Mesendoderm (in vitro differentiated cells): ENCODE data around the gene ROR1.

Experiments
- DNase-seq: peaks from one replicate; pipeline ENCODE4 v3.0.0; 2013
- H2AK5ac ChIP-seq: 2 replicates; pipeline ENCODE4 v1.6.1; 2013; ENCODE audit warnings: low read length, inconsistent platforms
- H2BK120ac ChIP-seq: 2 replicates; pipeline ENCODE4 v1.6.1; 2013; ENCODE audit warnings: low read depth, mild to moderate bottlenecking, low read length, moderate library complexity, mixed read lengths
- H2BK15ac ChIP-seq: replicated peaks from 2 replicates; pipeline ENCODE4 v1.6.1; 2013; ENCODE audit warnings: low read depth, mild to moderate bottlenecking, moderate library complexity
- H2BK5ac ChIP-seq: 2 replicates; pipeline ENCODE4 v1.6.1; 2013; ENCODE audit warnings: low read length, inconsistent platforms
- H3K18ac ChIP-seq: 2 replicates; pipeline ENCODE4 v1.6.1; 2013; ENCODE audit warnings: mild to moderate bottlenecking, low read length, mixed read lengths
- H3K23ac ChIP-seq: one replicate; pipeline ENCODE4 v1.6.1; 2013; ENCODE audit warnings: low read length
- H3K27ac ChIP-seq: 2 replicates; pipeline ENCODE4 v1.5.1; 2013; ENCODE audit warnings: low read depth, mild to moderate bottlenecking, inconsistent platforms, low read length, moderate library complexity
- H3K27me3 ChIP-seq: 2 replicates; pipeline ENCODE4 v1.6.1; 2013; ENCODE audit warnings: low read length, control low read depth, mild to moderate bottlenecking, inconsistent platforms; ENCODE audit not compliant: insufficient read depth, poor library complexity
- H3K36me3 ChIP-seq: 2 replicates; pipeline ENCODE4 v1.6.1; 2013; ENCODE audit warnings: low read length, inconsistent platforms; ENCODE audit not compliant: control insufficient read depth, insufficient read depth
- H3K4ac ChIP-seq: one replicate; pipeline ENCODE4 v1.6.1; 2013; ENCODE audit warnings: low read depth, mild to moderate bottlenecking, low read length, moderate library complexity
- H3K4me1 ChIP-seq: 2 replicates; pipeline ENCODE4 v1.6.1; 2013; ENCODE audit warnings: low read depth, low read length, inconsistent platforms; ENCODE audit not compliant: control insufficient read depth
- H3K4me2 ChIP-seq: 2 replicates; pipeline ENCODE4 v1.6.1; 2013; ENCODE audit warnings: low read length
- H3K4me3 ChIP-seq: 2 replicates; pipeline ENCODE4 v1.5.1; 2013; ENCODE audit warnings: mild to moderate bottlenecking, low read length
- H3K56ac ChIP-seq: one replicate; pipeline ENCODE4 v1.6.1; 2013; ENCODE audit warnings: low read length
- H3K79me1 ChIP-seq: 2 replicates; pipeline ENCODE4 v1.6.1; 2013; ENCODE audit warnings: low read length, inconsistent platforms
- H3K79me2 ChIP-seq: 2 replicates; pipeline ENCODE4 v1.6.1; 2013; ENCODE audit warnings: mild to moderate bottlenecking, low read length; ENCODE audit not compliant: control insufficient read depth, insufficient read depth
- H3K9ac ChIP-seq: 2 replicates; pipeline ENCODE4 v1.6.1; 2013; ENCODE audit warnings: low read length, inconsistent platforms
- H4K5ac ChIP-seq: one replicate; pipeline ENCODE4 v1.6.1; 2013; ENCODE audit warnings: low read length
- H4K8ac ChIP-seq: one replicate; pipeline ENCODE4 v1.6.1; 2013; ENCODE audit warnings: low read depth, mild to moderate bottlenecking, control low read depth, low read length, moderate library complexity
- WGBS: extraction: QIAGEN DNeasy Blood & Tissue Kit; methylation state at CpG from one replicate; pipeline ENCODE4 v1.1.7; 2013; ENCODE audit warnings: low lambda C conversion rate, missing lambda C conversion rate; ENCODE audit not compliant: insufficient coverage; ENCODE audit errors: extremely low coverage; 5-methylcytosine and 5-hydroxymethylcytosine counted together

Gene ROR1

DNA sequence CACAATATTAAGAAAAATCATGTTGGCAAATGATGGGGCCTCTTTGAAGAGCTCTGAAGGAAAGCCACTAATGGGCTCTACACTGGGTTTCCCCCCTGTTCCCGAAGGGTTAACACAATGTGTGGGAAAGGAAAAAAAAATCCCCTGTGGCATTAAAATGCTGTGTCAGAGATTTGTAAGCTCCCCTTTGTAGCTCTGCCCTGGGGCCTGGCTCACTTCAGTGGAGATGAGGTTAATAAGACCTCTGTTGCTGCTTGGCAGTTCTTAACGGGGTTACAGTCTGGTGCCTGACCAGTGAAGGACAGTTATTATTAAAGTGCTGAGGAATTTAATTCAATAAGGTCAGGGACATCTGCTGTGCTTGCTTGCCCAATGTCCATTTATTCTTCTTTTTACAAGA lies 299.9 kb downstream of the ROR1 start:
- no peak overlapping the region for H3K27ac ChIP-seq
- H3K79me2 ChIP-seq, result no peaks in the 10 kb centered on the region
- no peak overlapping the region for H2BK120ac ChIP-seq
- H2AK5ac ChIP-seq, result no peak overlapping the region
- H4K5ac ChIP-seq, result no peak overlapping the region
- H3K27me3 ChIP-seq, result no peaks in the 10 kb centered on the region
- DNase-seq, result no peak
- no peak overlapping the region for H2BK5ac ChIP-seq
- no peaks in the 10 kb centered on the region for H3K36me3 ChIP-seq
- no peak overlapping the region for H2BK15ac ChIP-seq
- H3K23ac ChIP-seq, result no peak overlapping the region
- H3K79me1 ChIP-seq, result no peaks in the 10 kb centered on the region
- peak overlapping the region; percentile 21 for H3K18ac ChIP-seq
- H3K56ac ChIP-seq, result no peak overlapping the region
- no peak overlapping the region for H3K4me2 ChIP-seq
- H3K4me3 ChIP-seq, result no peak overlapping the region
- no peak overlapping the region for H4K8ac ChIP-seq
- no peak overlapping the region for H3K4ac ChIP-seq
- H3K4me1 ChIP-seq, result peaks cover 3% of the 10 kb centered on the region
- H3K9ac ChIP-seq, result no peak overlapping the region
- WGBS, result no CpG with 5 or more reads among the region's 2 CpGs

DNA sequence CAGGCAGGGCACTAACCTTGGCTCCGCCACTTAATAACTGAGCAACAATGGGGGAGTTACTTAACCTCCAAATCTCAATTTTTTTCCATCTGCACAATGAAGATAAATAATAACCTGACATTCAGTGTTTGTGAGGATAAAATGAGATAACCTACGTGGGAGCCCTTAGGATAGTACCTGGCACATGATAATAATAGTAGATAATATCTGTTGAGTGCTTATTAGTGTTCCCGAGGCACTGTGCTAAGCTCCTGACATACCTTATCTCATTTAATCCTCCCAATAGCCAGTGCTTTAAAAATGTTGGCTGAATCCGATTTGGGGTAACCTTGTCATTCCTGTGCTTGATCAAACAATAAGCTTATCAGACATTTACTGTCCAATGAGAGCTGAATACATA lies 300.9 kb downstream of the ROR1 start:
- DNase-seq, result no peak
- H3K56ac ChIP-seq, result no peak overlapping the region

GRCh38 chr1:64077281-64077940 lies 303.6 kb downstream of the ROR1 start:
- H3K56ac ChIP-seq, result no peak overlapping the region
- H3K4me1 ChIP-seq, result peaks cover 3% of the 10 kb centered on the region
- H3K4me2 ChIP-seq, result no peak overlapping the region
- H3K4ac ChIP-seq, result no peak overlapping the region
- no peaks in the 10 kb centered on the region for H3K79me2 ChIP-seq
- H3K27me3 ChIP-seq, result no peaks in the 10 kb centered on the region
- no peak overlapping the region for H2BK120ac ChIP-seq
- no peaks in the 10 kb centered on the region for H3K79me1 ChIP-seq
- no peak overlapping the region for H3K27ac ChIP-seq
- H3K36me3 ChIP-seq, result no peaks in the 10 kb centered on the region
- H2AK5ac ChIP-seq, result no peak overlapping the region
- WGBS, result no CpG with 5 or more reads among the region's 8 CpGs
- DNase-seq, result no peak
- H3K18ac ChIP-seq, result no peak overlapping the region
- no peak overlapping the region for H4K5ac ChIP-seq
- H2BK5ac ChIP-seq, result no peak overlapping the region
- H2BK15ac ChIP-seq, result no peak overlapping the region
- no peak overlapping the region for H3K4me3 ChIP-seq
- no peak overlapping the region for H4K8ac ChIP-seq
- H3K9ac ChIP-seq, result no peak overlapping the region
- H3K23ac ChIP-seq, result no peak overlapping the region

More for the DNA sequence above, 300.9 kb downstream of the ROR1 start:
- no CpG with 5 or more reads among the region's 4 CpGs for WGBS
- no peak overlapping the region for H3K4ac ChIP-seq
- no peak overlapping the region for H3K27ac ChIP-seq
- no peak overlapping the region for H3K4me3 ChIP-seq
- H3K4me2 ChIP-seq, result no peak overlapping the region
- no peak overlapping the region for H3K23ac ChIP-seq
- no peaks in the 10 kb centered on the region for H3K36me3 ChIP-seq
- no peaks in the 10 kb centered on the region for H3K79me1 ChIP-seq
- no peak overlapping the region for H2BK120ac ChIP-seq
- no peak overlapping the region for H4K8ac ChIP-seq
- H3K4me1 ChIP-seq, result peaks cover 3% of the 10 kb centered on the region
- no peak overlapping the region for H3K9ac ChIP-seq
- H2BK15ac ChIP-seq, result no peak overlapping the region
- no peaks in the 10 kb centered on the region for H3K79me2 ChIP-seq
- no peak overlapping the region for H2BK5ac ChIP-seq
- no peak overlapping the region for H2AK5ac ChIP-seq
- no peaks in the 10 kb centered on the region for H3K27me3 ChIP-seq
- no peak overlapping the region for H4K5ac ChIP-seq
- no peak overlapping the region for H3K18ac ChIP-seq

- H3K4me1 ChIP-seq, result no peaks in the 10 kb centered on the region
- no peaks in the 10 kb centered on the region for H3K36me3 ChIP-seq
- H3K56ac ChIP-seq, result no peak overlapping the region
- no peaks in the 10 kb centered on the region for H3K79me2 ChIP-seq
- H3K4ac ChIP-seq, result no peak overlapping the region
- H3K4me2 ChIP-seq, result no peak overlapping the region
- no peaks in the 10 kb centered on the region for H3K79me1 ChIP-seq
- no peak overlapping the region for H3K9ac ChIP-seq
- H4K8ac ChIP-seq, result no peak overlapping the region
- no peak for DNase-seq
- no peak overlapping the region for H3K27ac ChIP-seq
- no peak overlapping the region for H2BK5ac ChIP-seq
- no peak overlapping the region for H2AK5ac ChIP-seq
- whole genome bisulfite sequencing, result no CpG with 5 or more reads among the region's 3 CpGs
- no peaks in the 10 kb centered on the region for H3K27me3 ChIP-seq
- H4K5ac ChIP-seq, result no peak overlapping the region
- no peak overlapping the region for H3K4me3 ChIP-seq
- no peak overlapping the region for H3K23ac ChIP-seq
- no peak overlapping the region for H2BK120ac ChIP-seq
- no peak overlapping the region for H2BK15ac ChIP-seq
- H3K18ac ChIP-seq, result no peak overlapping the region
Observed at GRCh38 chr1:64080941-64081562, 307.2 kb downstream of the ROR1 start.

GRCh38 chr1:64082459-64082858 lies 308.6 kb downstream of the ROR1 start:
- Histone ChIP-seq H3K27ac (no peak overlapping the region), H2AK5ac (no peak overlapping the region), H3K79me1 (no peaks in the 10 kb centered on the region), H3K36me3 (no peaks in the 10 kb centered on the region), H4K8ac (no peak overlapping the region), H2BK5ac (no peak overlapping the region), H3K4me2 (no peak overlapping the region), H3K56ac (no peak overlapping the region), H3K23ac (no peak overlapping the region), H3K4me1 (no peaks in the 10 kb centered on the region), H3K9ac (no peak overlapping the region), H3K27me3 (no peaks in the 10 kb centered on the region), H3K4me3 (no peak overlapping the region), H3K79me2 (no peaks in the 10 kb centered on the region), H3K18ac (no peak overlapping the region), H3K4ac (no peak overlapping the region), H2BK15ac (no peak overlapping the region), H4K5ac (no peak overlapping the region), H2BK120ac (no peak overlapping the region)
- WGBS, result no CpG with 5 or more reads among the region's 3 CpGs
- DNase-seq, result peak; percentile 75

- Histone ChIP-seq H3K18ac (no peak overlapping the region), H4K5ac (no peak overlapping the region), H3K79me1 (no peaks in the 10 kb centered on the region), H2BK120ac (no peak overlapping the region), H3K4me3 (no peak overlapping the region), H3K4me1 (no peaks in the 10 kb centered on the region), H3K27ac (no peak overlapping the region), H3K9ac (no peak overlapping the region), H4K8ac (peak overlapping the region; percentile 43), H2BK15ac (no peak overlapping the region), H2AK5ac (no peak overlapping the region), H3K23ac (no peak overlapping the region), H3K4ac (no peak overlapping the region), H3K56ac (no peak overlapping the region), H2BK5ac (no peak overlapping the region), H3K79me2 (no peaks in the 10 kb centered on the region), H3K4me2 (no peak overlapping the region), H3K36me3 (no peaks in the 10 kb centered on the region), H3K27me3 (no peaks in the 10 kb centered on the region)
- WGBS, result no CpG with 5 or more reads among the region's 2 CpGs
- no peak for DNase-seq
Observed at GRCh38 chr1:64084451-64084850, 310.6 kb downstream of the ROR1 start.
